DND-41 (cell line): ENCODE results near the gene CCRL2.
A peak's percentile ranks its signal among the peaks of the same experiment; 100 is the strongest.

ENCODE experiments used
- ATAC-seq: fragments of 200-7000 bp; cut with Tn5 transposase; 3 replicates; pipeline ENCODE4 v1.9.1; 2021; ENCODE audit warnings: low read depth; ENCODE audit not compliant: insufficient read depth
- DNase-seq: peaks from one replicate; pipeline ENCODE4 v3.0.0-alpha.2; 2020
- H2AFZ ChIP-seq: 2 replicates; pipeline ENCODE4 v1.6.0; 2012; ENCODE audit warnings: low read depth, low read length
- H3K27ac ChIP-seq: 2 replicates; pipeline ENCODE4 v1.5.1; 2012; ENCODE audit warnings: low read length, inconsistent platforms
- H3K27me3 ChIP-seq: fragments of 200-600 bp; sonication (generic); 2 replicates; pipeline ENCODE4 v1.6.0; 2012; ENCODE audit warnings: low read length, mild to moderate bottlenecking, inconsistent platforms; ENCODE audit not compliant: insufficient read depth, poor library complexity
- H3K36me3 ChIP-seq: 2 replicates; pipeline ENCODE4 v1.5.1; 2012; ENCODE audit warnings: low read length, inconsistent platforms; ENCODE audit not compliant: insufficient read depth
- H3K4me1 ChIP-seq: 2 replicates; pipeline ENCODE4 v1.5.1; 2012; ENCODE audit warnings: mild to moderate bottlenecking, low read length; ENCODE audit not compliant: insufficient read depth
- H3K4me2 ChIP-seq: 2 replicates; pipeline ENCODE4 v1.6.0; 2012; ENCODE audit warnings: mild to moderate bottlenecking, moderate library complexity, low read length, inconsistent platforms; ENCODE audit not compliant: insufficient read depth
- H3K4me3 ChIP-seq, 2 experiments: fragments of 200-600 bp in 1 of 2; shearing (Covaris generic) in 1 of 2; 2 replicates each; pipeline ENCODE4 v1.5.1; 2012 to 2016; ENCODE audit warnings: inconsistent platforms in 2 of 2, low read length in 2 of 2, mild to moderate bottlenecking in 2 of 2, low read depth in 1 of 2, moderate library complexity in 1 of 2
- H3K79me2 ChIP-seq: 2 replicates; pipeline ENCODE4 v1.6.0; 2012; ENCODE audit warnings: low read length, inconsistent platforms; ENCODE audit not compliant: insufficient read depth
- H3K9ac ChIP-seq: 2 replicates; pipeline ENCODE4 v1.6.0; 2012; ENCODE audit warnings: low read depth, mild to moderate bottlenecking, inconsistent platforms, low read length, moderate library complexity
- H3K9me3 ChIP-seq: 2 replicates; pipeline ENCODE4 v1.5.1; 2012; ENCODE audit warnings: low read length, moderate library complexity, mild to moderate bottlenecking, inconsistent platforms; ENCODE audit not compliant: insufficient read depth, severe bottlenecking
- H4K20me1 ChIP-seq: 2 replicates; pipeline ENCODE4 v1.6.0; 2012; ENCODE audit warnings: low read length; ENCODE audit not compliant: insufficient read depth
- EZH2 ChIP-seq: IDR thresholded peaks from 3 replicates; pipeline ENCODE4 v1.6.1; 2012; ENCODE audit warnings: borderline replicate concordance, low read depth, mild to moderate bottlenecking, moderate library complexity, low read length, inconsistent platforms; ENCODE audit not compliant: severe bottlenecking
- TF ChIP-seq, protein P1 (sequence below): IDR thresholded peaks from 2 replicates; pipeline ENCODE4 v1.5.1; 2012; ENCODE audit warnings: borderline replicate concordance, low read length, moderate library complexity, mild to moderate bottlenecking; ENCODE audit not compliant: poor library complexity, severe bottlenecking; ENCODE audit errors: extremely low read depth

CCRL2 gene

DNA sequence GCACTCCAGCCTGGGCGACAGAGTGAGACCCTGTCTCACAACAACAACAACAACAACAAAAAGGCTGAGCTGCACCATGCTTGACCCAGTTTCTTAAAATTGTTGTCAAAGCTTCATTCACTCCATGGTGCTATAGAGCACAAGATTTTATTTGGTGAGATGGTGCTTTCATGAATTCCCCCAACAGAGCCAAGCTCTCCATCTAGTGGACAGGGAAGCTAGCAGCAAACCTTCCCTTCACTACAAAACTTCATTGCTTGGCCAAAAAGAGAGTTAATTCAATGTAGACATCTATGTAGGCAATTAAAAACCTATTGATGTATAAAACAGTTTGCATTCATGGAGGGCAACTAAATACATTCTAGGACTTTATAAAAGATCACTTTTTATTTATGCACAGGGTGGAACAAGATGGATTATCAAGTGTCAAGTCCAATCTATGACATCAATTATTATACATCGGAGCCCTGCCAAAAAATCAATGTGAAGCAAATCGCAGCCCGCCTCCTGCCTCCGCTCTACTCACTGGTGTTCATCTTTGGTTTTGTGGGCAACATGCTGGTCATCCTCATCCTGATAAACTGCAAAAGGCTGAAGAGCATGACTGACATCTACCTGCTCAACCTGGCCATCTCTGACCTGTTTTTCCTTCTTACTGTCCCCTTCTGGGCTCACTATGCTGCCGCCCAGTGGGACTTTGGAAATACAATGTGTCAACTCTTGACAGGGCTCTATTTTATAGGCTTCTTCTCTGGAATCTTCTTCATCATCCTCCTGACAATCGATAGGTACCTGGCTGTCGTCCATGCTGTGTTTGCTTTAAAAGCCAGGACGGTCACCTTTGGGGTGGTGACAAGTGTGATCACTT, 34.3 kb upstream of the CCRL2 start:
- Histone ChIP-seq H3K4me1 (peaks cover 90% of the 10 kb centered on the region), H3K79me2 (no peaks in the 10 kb centered on the region), H3K9ac (no peak overlapping the region), H3K9me3 (no peaks in the 10 kb centered on the region), H3K36me3 (no peaks in the 10 kb centered on the region), H4K20me1 (no peaks in the 10 kb centered on the region), H3K27me3 (no peaks in the 10 kb centered on the region), H2AFZ (no peak overlapping the region), H3K27ac (peak overlapping the region; percentile 81; the same call in 1 of the 2 replicates), H3K4me3 (no peak overlapping the region), H3K4me2 (no peak overlapping the region)
- DNase-seq (peak; percentile 44), ATAC-seq (peak; percentile 48; the same call in 1 of the 3 replicates)
- no peak for TF ChIP-seq EZH2
- TF ChIP-seq, protein P1, sequence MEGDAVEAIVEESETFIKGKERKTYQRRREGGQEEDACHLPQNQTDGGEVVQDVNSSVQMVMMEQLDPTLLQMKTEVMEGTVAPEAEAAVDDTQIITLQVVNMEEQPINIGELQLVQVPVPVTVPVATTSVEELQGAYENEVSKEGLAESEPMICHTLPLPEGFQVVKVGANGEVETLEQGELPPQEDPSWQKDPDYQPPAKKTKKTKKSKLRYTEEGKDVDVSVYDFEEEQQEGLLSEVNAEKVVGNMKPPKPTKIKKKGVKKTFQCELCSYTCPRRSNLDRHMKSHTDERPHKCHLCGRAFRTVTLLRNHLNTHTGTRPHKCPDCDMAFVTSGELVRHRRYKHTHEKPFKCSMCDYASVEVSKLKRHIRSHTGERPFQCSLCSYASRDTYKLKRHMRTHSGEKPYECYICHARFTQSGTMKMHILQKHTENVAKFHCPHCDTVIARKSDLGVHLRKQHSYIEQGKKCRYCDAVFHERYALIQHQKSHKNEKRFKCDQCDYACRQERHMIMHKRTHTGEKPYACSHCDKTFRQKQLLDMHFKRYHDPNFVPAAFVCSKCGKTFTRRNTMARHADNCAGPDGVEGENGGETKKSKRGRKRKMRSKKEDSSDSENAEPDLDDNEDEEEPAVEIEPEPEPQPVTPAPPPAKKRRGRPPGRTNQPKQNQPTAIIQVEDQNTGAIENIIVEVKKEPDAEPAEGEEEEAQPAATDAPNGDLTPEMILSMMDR = peak; percentile 80

DNA sequence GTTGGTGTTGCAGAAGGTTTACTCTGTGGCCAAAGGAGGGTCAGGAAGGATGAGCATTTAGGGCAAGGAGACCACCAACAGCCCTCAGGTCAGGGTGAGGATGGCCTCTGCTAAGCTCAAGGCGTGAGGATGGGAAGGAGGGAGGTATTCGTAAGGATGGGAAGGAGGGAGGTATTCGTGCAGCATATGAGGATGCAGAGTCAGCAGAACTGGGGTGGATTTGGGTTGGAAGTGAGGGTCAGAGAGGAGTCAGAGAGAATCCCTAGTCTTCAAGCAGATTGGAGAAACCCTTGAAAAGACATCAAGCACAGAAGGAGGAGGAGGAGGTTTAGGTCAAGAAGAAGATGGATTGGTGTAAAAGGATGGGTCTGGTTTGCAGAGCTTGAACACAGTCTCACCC, 32.3 kb upstream of the CCRL2 start:
- no peaks in the 10 kb centered on the region for H3K79me2 ChIP-seq
- DNase-seq = no peak
- H3K36me3 ChIP-seq = no peaks in the 10 kb centered on the region
- no peaks in the 10 kb centered on the region for H3K9me3 ChIP-seq
- H2AFZ ChIP-seq = peak overlapping the region; percentile 22; the same call in 1 of the 2 replicates
- no peaks in the 10 kb centered on the region for H3K27me3 ChIP-seq
- ATAC-seq = no peak
- H3K27ac ChIP-seq = peak overlapping the region; percentile 77
- H3K9ac ChIP-seq = peak overlapping the region; percentile 27
- peak overlapping the region; percentile 45 for H3K4me2 ChIP-seq
- no peak for TF ChIP-seq EZH2
- TF ChIP-seq, protein P1 = no peak
- H3K4me1 ChIP-seq = peaks cover 77% of the 10 kb centered on the region
- H4K20me1 ChIP-seq = no peaks in the 10 kb centered on the region
- H3K4me3 ChIP-seq = no peak overlapping the region

DNA sequence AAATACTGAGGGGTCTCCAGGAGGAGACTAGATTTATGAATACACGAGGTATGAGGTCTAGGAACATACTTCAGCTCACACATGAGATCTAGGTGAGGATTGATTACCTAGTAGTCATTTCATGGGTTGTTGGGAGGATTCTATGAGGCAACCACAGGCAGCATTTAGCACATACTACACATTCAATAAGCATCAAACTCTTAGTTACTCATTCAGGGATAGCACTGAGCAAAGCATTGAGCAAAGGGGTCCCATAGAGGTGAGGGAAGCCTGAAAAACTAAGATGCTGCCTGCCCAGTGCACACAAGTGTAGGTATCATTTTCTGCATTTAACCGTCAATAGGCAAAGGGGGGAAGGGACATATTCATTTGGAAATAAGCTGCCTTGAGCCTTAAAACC, 31.8 kb upstream of the CCRL2 start:
- no peak overlapping the region for H3K4me3 ChIP-seq
- H3K36me3 ChIP-seq = no peaks in the 10 kb centered on the region
- no peaks in the 10 kb centered on the region for H4K20me1 ChIP-seq
- H3K79me2 ChIP-seq = no peaks in the 10 kb centered on the region
- no peak for TF ChIP-seq EZH2
- TF ChIP-seq, protein P1 = no peak
- peak overlapping the region; percentile 27 for H3K9ac ChIP-seq
- peaks cover 77% of the 10 kb centered on the region for H3K4me1 ChIP-seq
- ATAC-seq (0 out of 3 replicates have a peak, but pooled peaks have one; percentile 8), DNase-seq (no peak)
- no peaks in the 10 kb centered on the region for H3K9me3 ChIP-seq
- no peaks in the 10 kb centered on the region for H3K27me3 ChIP-seq
- H3K4me2 ChIP-seq = peak overlapping the region; percentile 45
- peak overlapping the region; percentile 22; the same call in 1 of the 2 replicates for H2AFZ ChIP-seq
- peak overlapping the region; percentile 77 for H3K27ac ChIP-seq
